PC-9 (cell line): ENCODE measurements around the gene ERCC1.

Source experiments
- EZH2 ChIP-seq: fragments of 200-600 bp; sonication (generic); IDR thresholded peaks from 2 replicates; pipeline ENCODE4 v1.8.0; 2017; ENCODE audit warnings: antibody characterized with exemption, low read depth
- TF ChIP-seq, protein P1 (sequence below): fragments of 200-600 bp; sonication (generic); conservative IDR thresholded peaks from 2 replicates; pipeline ENCODE4 v1.6.1; 2017; ENCODE audit warnings: mixed run types, antibody characterized with exemption, mild to moderate bottlenecking, moderate library complexity

DNA sequence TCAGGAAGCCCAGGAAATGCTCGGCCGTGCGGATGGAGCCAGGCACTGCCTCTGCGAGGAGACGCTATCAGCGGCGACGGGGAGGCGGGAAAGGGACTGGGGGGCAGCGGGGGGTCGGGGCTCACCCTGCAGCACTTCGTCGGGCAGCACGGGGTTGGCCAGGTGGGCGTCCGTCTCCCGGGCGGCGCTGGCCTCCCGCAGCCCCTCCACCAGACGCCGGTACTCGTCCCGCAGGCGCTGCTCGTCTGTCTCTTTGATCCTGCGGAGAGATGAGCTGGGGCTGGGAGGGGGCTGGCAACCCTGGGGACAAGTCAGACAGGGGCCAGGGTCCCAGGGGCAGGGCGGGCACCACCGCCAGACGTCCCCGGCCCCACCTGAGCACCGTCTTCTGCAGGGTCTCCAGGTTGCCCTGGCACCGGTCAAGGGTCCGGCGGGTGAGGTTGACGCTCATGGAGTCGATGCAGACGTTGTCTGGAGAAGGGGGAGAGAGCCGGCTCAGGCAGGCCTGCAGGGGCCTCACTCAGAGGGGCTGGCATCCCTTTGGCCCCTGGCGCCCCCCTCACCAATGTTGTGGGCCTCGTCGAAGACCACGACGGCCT, 59.8 kb downstream of the ERCC1 start:
- TF ChIP-seq, protein P1, sequence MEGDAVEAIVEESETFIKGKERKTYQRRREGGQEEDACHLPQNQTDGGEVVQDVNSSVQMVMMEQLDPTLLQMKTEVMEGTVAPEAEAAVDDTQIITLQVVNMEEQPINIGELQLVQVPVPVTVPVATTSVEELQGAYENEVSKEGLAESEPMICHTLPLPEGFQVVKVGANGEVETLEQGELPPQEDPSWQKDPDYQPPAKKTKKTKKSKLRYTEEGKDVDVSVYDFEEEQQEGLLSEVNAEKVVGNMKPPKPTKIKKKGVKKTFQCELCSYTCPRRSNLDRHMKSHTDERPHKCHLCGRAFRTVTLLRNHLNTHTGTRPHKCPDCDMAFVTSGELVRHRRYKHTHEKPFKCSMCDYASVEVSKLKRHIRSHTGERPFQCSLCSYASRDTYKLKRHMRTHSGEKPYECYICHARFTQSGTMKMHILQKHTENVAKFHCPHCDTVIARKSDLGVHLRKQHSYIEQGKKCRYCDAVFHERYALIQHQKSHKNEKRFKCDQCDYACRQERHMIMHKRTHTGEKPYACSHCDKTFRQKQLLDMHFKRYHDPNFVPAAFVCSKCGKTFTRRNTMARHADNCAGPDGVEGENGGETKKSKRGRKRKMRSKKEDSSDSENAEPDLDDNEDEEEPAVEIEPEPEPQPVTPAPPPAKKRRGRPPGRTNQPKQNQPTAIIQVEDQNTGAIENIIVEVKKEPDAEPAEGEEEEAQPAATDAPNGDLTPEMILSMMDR, result no peak
- TF ChIP-seq EZH2, result no peak
